Placental epithelial cell (primary cell): ENCODE results near the gene LAMP1. TPM values are rescaled to one million over a fixed set of nuclear protein-coding genes. Genes with fewer than 3 reads are reported as not detected.

Experiments used
- small RNA-seq: library from RNA; depleted of rRNA; stranded (forward); fragments of <200 nt; gene quantifications from one replicate; pipeline ENCODE3, GENCODE V24; 2012
- total RNA-seq: library from RNA; depleted of rRNA; stranded (reverse); fragments of >200 nt; gene quantifications from 2 replicates; pipeline ENCODE4 v1.2.3, GENCODE V29; 2012

LAMP1 gene
- 141 and 171 TPM in 2 replicates for total RNA-seq

GRCh38 chr13:113296823-113297369, at the start of gene LAMP1:
LAMP1 (plus strand) TSS chr13:113297239; CDS start chr13:113297435, 196 bp downstream.

Small RNAs within 50 kb of the gene (small RNA-seq; reads per million reads assigned to genes)
- gene MIR8075, result not detected

Other genes starting within 250 kb of the LAMP1 start
- under 0.01 and 1.3 TPM in 2 replicates for gene F7, start 191.4 kb upstream of the LAMP1 start, total RNA-seq
- gene F10, start 174.4 kb upstream of the LAMP1 start, total RNA-seq, result 0.22 and 1.6 TPM in 2 replicates
- gene PROZ, start 138.6 kb upstream of the LAMP1 start, total RNA-seq, result not detected in 2 replicates
- gene PCID2, start 88.6 kb upstream of the LAMP1 start, total RNA-seq, result 54.8 and 61.2 TPM in 2 replicates
- gene CUL4A, start 87.6 kb upstream of the LAMP1 start, total RNA-seq, result 108 and 117 TPM in 2 replicates
- 13.2 and 14.9 TPM in 2 replicates for gene GRTP1, start 66.9 kb downstream of the LAMP1 start, total RNA-seq
- gene ADPRHL1, start 156.2 kb downstream of the LAMP1 start, total RNA-seq, result 4.7 and 11.2 TPM in 2 replicates
- 13.9 and 15.7 TPM in 2 replicates for gene DCUN1D2, start 193.5 kb downstream of the LAMP1 start, total RNA-seq